Transverse colon (tissue), 4 donors: ENCODE measurements around the gene PIGU.

Experiments used
- EP300 ChIP-seq: sonication (generic); formaldehyde crosslinking; IDR thresholded peaks from one replicate; pipeline ENCODE4 v1.6.1; 2017; ENCODE audit warnings: antibody characterized with exemption, low read depth
- POLR2AphosphoS5 ChIP-seq, 3 donors: sonication (generic); formaldehyde crosslinking; IDR thresholded peaks; one replicate each; pipeline ENCODE4 v1.6.1; 2016; ENCODE audit warnings: antibody characterized with exemption in 3 of 3
- TF ChIP-seq, protein P1 (sequence below), 5 experiments: fragments of 200-600 bp in 3 of 5; fragments of 450-650 bp in 2 of 5; sonication (generic) in 3 of 5; IDR thresholded peaks; 1 replicate in 2 of 5; 2 replicates in 3 of 5; pipeline ENCODE4 v1.5.1; 2016 to 2017; ENCODE audit warnings: antibody characterized with exemption in 5 of 5, inconsistent platforms in 3 of 5, mild to moderate bottlenecking in 2 of 5, moderate library complexity in 1 of 5

DNA sequence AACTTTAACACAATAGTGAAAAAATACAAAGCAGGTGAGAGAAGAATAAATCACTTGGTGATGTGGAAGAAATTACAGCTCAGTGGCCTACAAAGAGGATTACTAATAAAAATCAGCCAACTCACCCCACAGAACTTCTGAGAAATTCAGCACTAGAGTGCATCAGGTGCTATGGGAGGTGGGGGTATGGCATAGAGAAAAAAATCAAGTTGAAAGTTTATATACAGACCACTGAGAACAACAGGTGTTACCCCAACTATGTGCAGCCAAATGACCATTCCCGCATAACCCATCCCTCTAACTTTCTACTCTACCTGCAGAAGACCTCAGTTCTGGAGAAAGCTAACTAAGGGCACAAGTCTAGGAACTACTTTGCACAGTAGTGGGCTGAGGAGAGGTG lies 47.0 kb downstream of the PIGU start:
- TF ChIP-seq, protein P1, sequence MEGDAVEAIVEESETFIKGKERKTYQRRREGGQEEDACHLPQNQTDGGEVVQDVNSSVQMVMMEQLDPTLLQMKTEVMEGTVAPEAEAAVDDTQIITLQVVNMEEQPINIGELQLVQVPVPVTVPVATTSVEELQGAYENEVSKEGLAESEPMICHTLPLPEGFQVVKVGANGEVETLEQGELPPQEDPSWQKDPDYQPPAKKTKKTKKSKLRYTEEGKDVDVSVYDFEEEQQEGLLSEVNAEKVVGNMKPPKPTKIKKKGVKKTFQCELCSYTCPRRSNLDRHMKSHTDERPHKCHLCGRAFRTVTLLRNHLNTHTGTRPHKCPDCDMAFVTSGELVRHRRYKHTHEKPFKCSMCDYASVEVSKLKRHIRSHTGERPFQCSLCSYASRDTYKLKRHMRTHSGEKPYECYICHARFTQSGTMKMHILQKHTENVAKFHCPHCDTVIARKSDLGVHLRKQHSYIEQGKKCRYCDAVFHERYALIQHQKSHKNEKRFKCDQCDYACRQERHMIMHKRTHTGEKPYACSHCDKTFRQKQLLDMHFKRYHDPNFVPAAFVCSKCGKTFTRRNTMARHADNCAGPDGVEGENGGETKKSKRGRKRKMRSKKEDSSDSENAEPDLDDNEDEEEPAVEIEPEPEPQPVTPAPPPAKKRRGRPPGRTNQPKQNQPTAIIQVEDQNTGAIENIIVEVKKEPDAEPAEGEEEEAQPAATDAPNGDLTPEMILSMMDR (IDR thresholded peaks at IDR 0.05): no peak
- TF ChIP-seq POLR2AphosphoS5 (IDR thresholded peaks at IDR 0.05) (no peak), EP300 (no peak)
